GM12878 (cell line): ENCODE measurements around the gene TEC. TPM values are rescaled to one million over a fixed set of nuclear protein-coding genes. Genes with fewer than 3 reads are reported as not detected.
A peak's percentile ranks its signal among the peaks of the same experiment; 100 is the strongest.

Experiments
- ATAC-seq: fragments of 200-7000 bp; cut with Tn5 transposase; 3 replicates; pipeline ENCODE4 v1.9.1; 2020; ENCODE audit warnings: mild to moderate bottlenecking, moderate library complexity
- BruUV-seq: library from RNA; stranded (reverse); fragments of 400-500 nt; replicated peaks from 2 replicates; lab custom pipeline; 2021; lab: Mats Ljungman, UMichigan
- CTCF ChIA-PET: fragments of 300-600 bp; sonication (Branson Sonifier 250); formaldehyde crosslinking; extraction: SDS; loops from one replicate; lab custom pipeline; 2021; ENCODE audit warnings: inconsistent platforms; lab: Yijun Ruan, JAX
- POLR2A ChIA-PET: fragments of 350-600 bp; formaldehyde crosslinking; extraction: SDS; loops from one replicate; lab custom pipeline; 2021; ENCODE audit warnings: inconsistent platforms; lab: Charles Lee
- RAD21 ChIA-PET: fragments of 300-600 bp; sonication (Branson Sonifier 250); formaldehyde crosslinking; loops from one replicate; lab custom pipeline; 2023; ENCODE audit warnings: antibody characterized with exemption; ENCODE audit not compliant: unreplicated experiment; lab: Charles Lee
- SMC1A ChIA-PET: fragments of 300-600 bp; sonication (Branson Sonifier 250); formaldehyde crosslinking; loops from one replicate; lab custom pipeline; 2023; ENCODE audit not compliant: unreplicated experiment, uncharacterized antibody; lab: Charles Lee
- DNase-seq: peaks from one replicate; pipeline ENCODE4 v3.0.0-alpha.2; 2011; ENCODE audit warnings: low read depth, low spot score
- FAIRE-seq: peaks from 3 replicates; lab custom pipeline; 2011; peaks lifted over from hg19 to GRCh38; lab: Jason Lieb, UNC
- H2AFZ ChIP-seq: 2 replicates; pipeline ENCODE4 v1.6.0; 2011; ENCODE audit warnings: low read depth, low read length, control low read depth; ENCODE audit not compliant: control insufficient read depth
- H3K27ac ChIP-seq: 2 replicates; pipeline ENCODE4 v1.5.1; 2011; ENCODE audit warnings: control low read depth; ENCODE audit not compliant: control insufficient read depth, insufficient read depth
- H3K27me3 ChIP-seq, 2 experiments: replicated peaks in 1 of 2; 2 replicates each; pipeline versions ENCODE4 v1.6.0 to v1.6.1; 2011; ENCODE audit warnings: low read length in 1 of 2; ENCODE audit not compliant: control insufficient read depth in 2 of 2, insufficient read depth in 2 of 2
- H3K36me3 ChIP-seq, 2 experiments: 2 replicates each; pipeline ENCODE4 v1.5.1; 2011; ENCODE audit warnings: low read length in 1 of 2; ENCODE audit not compliant: control insufficient read depth in 2 of 2, insufficient read depth in 2 of 2
- H3K4me1 ChIP-seq: 2 replicates; pipeline ENCODE4 v1.6.1; 2011; ENCODE audit warnings: mild to moderate bottlenecking, low read length, moderate library complexity, mixed read lengths; ENCODE audit not compliant: control insufficient read depth, insufficient read depth
- H3K4me2 ChIP-seq: 2 replicates; pipeline ENCODE4 v1.6.0; 2011; ENCODE audit warnings: control low read depth; ENCODE audit not compliant: control insufficient read depth, insufficient read depth
- H3K4me3 ChIP-seq: fragments of 200-600 bp; sonication (generic); 2 replicates; pipeline ENCODE4 v1.5.1; 2016
- H3K79me2 ChIP-seq: 2 replicates; pipeline ENCODE4 v1.6.0; 2011; ENCODE audit warnings: low read length; ENCODE audit not compliant: control insufficient read depth, insufficient read depth
- H3K9ac ChIP-seq: 2 replicates; pipeline ENCODE4 v1.8.0; 2011; ENCODE audit warnings: low read length, control low read depth, mixed read lengths; ENCODE audit not compliant: control insufficient read depth, insufficient read depth
- H3K9me3 ChIP-seq: replicated peaks from 3 replicates; pipeline ENCODE4 v1.5.1; 2011; ENCODE audit warnings: mild to moderate bottlenecking, low read length; ENCODE audit not compliant: control insufficient read depth, insufficient read depth
- H4K20me1 ChIP-seq: 2 replicates; pipeline ENCODE4 v1.6.0; 2011; ENCODE audit not compliant: control insufficient read depth, insufficient read depth
- ATF2 ChIP-seq: IDR thresholded peaks from 2 replicates; pipeline ENCODE4 v1.6.1; 2012; ENCODE audit warnings: low read length, inconsistent platforms
- CBX3 ChIP-seq: fragments of 200-600 bp; sonication (generic); IDR thresholded peaks from 2 replicates; pipeline ENCODE4 v1.6.1; 2016; ENCODE audit warnings: low read depth, borderline replicate concordance
- CREB1 ChIP-seq: IDR thresholded peaks from 2 replicates; pipeline ENCODE4 v1.6.1; 2012; ENCODE audit warnings: low read depth, mild to moderate bottlenecking, inconsistent platforms
- POLR2AphosphoS2 ChIP-seq: IDR thresholded peaks from 2 replicates; pipeline ENCODE4 v1.6.1; 2011; ENCODE audit warnings: low read depth, mild to moderate bottlenecking, low read length, improper control_type of control experiment, moderate library complexity
- SMAD1 ChIP-seq: fragments of 450-650 bp; IDR thresholded peaks from 2 replicates; pipeline ENCODE4 v1.6.1; 2018; ENCODE audit warnings: mild to moderate bottlenecking, low read depth; ENCODE audit not compliant: partially characterized antibody
- WGBS: methylation state at CpG from one replicate; pipeline ENCODE4 v1.1.6; 2016; ENCODE audit warnings: low lambda C conversion rate; ENCODE audit not compliant: insufficient replicate concordance, insufficient coverage; ENCODE audit errors: missing lambda C conversion rate; 5-methylcytosine and 5-hydroxymethylcytosine counted together
- in situ Hi-C: fragments of 300-500 bp; cut with MboI; formaldehyde crosslinking; loops from 9 replicates; pipeline ENCODE4 v1.14.3; 2018; ENCODE audit warnings: mixed read lengths
- intact Hi-C: fragments of 100-400 bp; cut with micrococcal nuclease; formaldehyde crosslinking; loops from one replicate; pipeline ENCODE4 v1.14.2; 2022; ENCODE audit not compliant: unreplicated experiment
- polyA plus RNA-seq, 11 experiments: library from polyadenylated mRNA; depleted of rRNA in 4 of 11; unstranded in 6 of 11; stranded (reverse) in 5 of 11; fragments of >200 nt; fragmentation: Nextera tagmentation in 4 of 11; fragmentation: Illumina TruSeq in 1 of 11; extraction: Ambion mirVana in 4 of 11; extraction: Trizol in 1 of 11; gene quantifications; 1 replicate in 1 of 11; 2 replicates in 10 of 11; pipeline versions ENCODE4 v1.2.1 to v1.2.3, GENCODE V29; 2011 to 2016; ENCODE audit warnings: inconsistent platforms in 2 of 11, missing spikeins in 2 of 11, low read depth in 1 of 11
- total RNA-seq, 4 experiments: library from RNA; depleted of rRNA in 3 of 4; stranded (reverse); fragments of >200 nt in 3 of 4; fragmentation: Illumina TruSeq in 1 of 4; extraction: Trizol in 1 of 4; gene quantifications; 2 replicates each; pipeline versions ENCODE4 v1.2.1 to v1.2.3, GENCODE V29; 2013 to 2021

TEC gene
- total and polyA plus RNA-seq, 10 of the 15 experiments (the other 5 are each of a cell fraction or from before 2014, with no cell fraction given) = 7.4 to 27.2 (median 17.1) TPM

GRCh38 chr4:48114412-48114811 is 155.2 kb downstream of the TEC start (continued):
- no peak for TF ChIP-seq ATF2

GRCh38 chr4:48112017-48112667 is 157.5 kb downstream of the TEC start:
- Histone ChIP-seq H3K4me2 (no peak overlapping the region), H3K79me2 (no peaks in the 10 kb centered on the region), H4K20me1 (no peaks in the 10 kb centered on the region), H2AFZ (no peak overlapping the region), H3K36me3 (no peaks in the 10 kb centered on the region), H3K4me1 (no peaks in the 10 kb centered on the region)
- intact Hi-C loops = no loop called here
- SMC1A ChIA-PET = interaction anchor here (0.7 to 1.2 kb wide), 4 partner anchors 14 to 185 kb away, joined by 3 read pairs; no protein-coding TSS in a partner anchor
- peak; percentile 41 for FAIRE-seq
- no peak for TF ChIP-seq CBX3
- no peak for TF ChIP-seq POLR2AphosphoS2
- no peak for TF ChIP-seq SMAD1
- TF ChIP-seq CREB1 = no peak
- TF ChIP-seq, all 136 proteins: peak for 0
- Histone ChIP-seq H3K9ac (no peak overlapping the region), H3K27me3 (no peaks in the 10 kb centered on the region), H3K4me3 (no peak overlapping the region), H3K9me3 (no peaks in the 10 kb centered on the region), H3K27ac (no peak overlapping the region)
- ATAC-seq (peak; percentile 79), DNase-seq (no peak)
- ChIA-PET CTCF (no interaction called here), RAD21 (interaction anchor here (0.9 kb wide), 1 partner anchor 109 kb away, joined by 5 read pairs; no protein-coding TSS in a partner anchor), POLR2A (no interaction called here)
- no TSS peak for BruUV-seq
- in situ Hi-C loops = no loop called here
- 89% methylated on average over 8 of the region's 8 CpGs for WGBS
